ENCODE results near the gene DMRTA1. TPM values are rescaled to one million over a fixed set of nuclear protein-coding genes. Genes with fewer than 3 reads are reported as not detected.

DMRTA1 gene
- total RNA-seq, 4 donors from 2014 or later = 3.9 to 4.7 (median 4.5) TPM

DNA sequence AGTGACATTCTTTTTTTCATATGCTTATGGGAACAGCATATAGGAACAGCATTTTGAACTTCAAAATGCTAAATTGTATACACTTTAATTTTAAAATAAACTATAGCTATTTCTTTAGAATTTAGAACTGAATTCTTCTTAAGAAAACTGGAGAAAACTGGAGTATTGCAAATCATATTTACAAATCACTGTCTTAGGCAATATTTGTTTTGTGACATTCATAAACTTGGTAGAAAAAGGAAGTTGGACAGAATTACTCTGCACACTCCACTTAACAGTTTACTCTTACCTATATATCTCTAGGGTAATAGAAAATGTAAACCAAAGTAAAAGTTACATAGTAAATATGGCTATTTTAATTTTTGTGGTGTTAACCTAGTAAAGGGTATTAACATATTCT, 3.1 kb downstream of the DMRTA1 start:
- no peak for DNase-seq
- Histone ChIP-seq H3K27me3 (no peaks in the 10 kb centered on the region), H3K9me3 (no peaks in the 10 kb centered on the region), H3K4me1 (peaks cover 5 to 7% of the 10 kb centered on the region in 2 donors), H3K36me3 (no peaks in the 10 kb centered on the region), H3K27ac (no peak overlapping the region), H3K4me3 (replicated peaks in 1 of 3) (no peak overlapping the region)
- TF ChIP-seq POLR2A (IDR thresholded peaks at IDR 0.05) = no peak
- TF ChIP-seq, protein P1, sequence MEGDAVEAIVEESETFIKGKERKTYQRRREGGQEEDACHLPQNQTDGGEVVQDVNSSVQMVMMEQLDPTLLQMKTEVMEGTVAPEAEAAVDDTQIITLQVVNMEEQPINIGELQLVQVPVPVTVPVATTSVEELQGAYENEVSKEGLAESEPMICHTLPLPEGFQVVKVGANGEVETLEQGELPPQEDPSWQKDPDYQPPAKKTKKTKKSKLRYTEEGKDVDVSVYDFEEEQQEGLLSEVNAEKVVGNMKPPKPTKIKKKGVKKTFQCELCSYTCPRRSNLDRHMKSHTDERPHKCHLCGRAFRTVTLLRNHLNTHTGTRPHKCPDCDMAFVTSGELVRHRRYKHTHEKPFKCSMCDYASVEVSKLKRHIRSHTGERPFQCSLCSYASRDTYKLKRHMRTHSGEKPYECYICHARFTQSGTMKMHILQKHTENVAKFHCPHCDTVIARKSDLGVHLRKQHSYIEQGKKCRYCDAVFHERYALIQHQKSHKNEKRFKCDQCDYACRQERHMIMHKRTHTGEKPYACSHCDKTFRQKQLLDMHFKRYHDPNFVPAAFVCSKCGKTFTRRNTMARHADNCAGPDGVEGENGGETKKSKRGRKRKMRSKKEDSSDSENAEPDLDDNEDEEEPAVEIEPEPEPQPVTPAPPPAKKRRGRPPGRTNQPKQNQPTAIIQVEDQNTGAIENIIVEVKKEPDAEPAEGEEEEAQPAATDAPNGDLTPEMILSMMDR (IDR thresholded peaks at IDR 0.05) = no peak
- intact Hi-C loops (cut with DNase I) = loop anchor here (10.0 kb wide), 1 partner anchor 135 kb away; no protein-coding TSS in a partner anchor

DNA sequence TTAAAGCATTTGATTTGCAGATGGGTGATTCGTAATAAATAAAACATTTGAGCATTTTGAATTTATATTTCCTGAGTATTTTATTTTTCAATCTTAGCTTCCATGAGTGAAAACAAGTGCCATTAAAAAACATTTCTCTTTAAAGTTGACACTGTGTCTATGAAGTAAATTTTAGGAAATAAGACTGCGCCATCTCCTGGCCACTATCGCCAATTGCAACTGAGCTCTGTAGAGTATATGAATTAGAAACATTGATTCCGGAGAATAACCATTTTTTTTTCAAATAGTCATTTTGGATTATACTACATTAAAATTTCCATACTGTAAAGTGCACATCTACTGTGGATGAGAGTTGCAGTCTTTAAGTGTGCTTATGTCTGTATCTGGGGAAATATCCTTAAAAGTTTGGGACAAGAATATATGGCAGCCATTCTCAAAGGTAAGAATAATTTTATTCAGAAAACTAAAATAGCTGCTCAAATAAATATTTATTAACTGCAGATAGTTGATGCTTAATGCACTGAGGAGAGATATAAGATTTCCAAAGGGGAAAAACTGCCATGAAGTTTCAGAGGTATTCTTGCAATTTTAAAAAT, 5.9 kb downstream of the DMRTA1 start:
- Histone ChIP-seq H3K27me3 (no peaks in the 10 kb centered on the region), H3K9me3 (no peaks in the 10 kb centered on the region), H3K4me1 (peaks cover 5 to 7% of the 10 kb centered on the region in 2 donors), H3K36me3 (no peaks in the 10 kb centered on the region), H3K4me3 (replicated peaks in 1 of 3) (no peak overlapping the region), H3K27ac (no peak overlapping the region)
- intact Hi-C loops (cut with DNase I) = loop anchor here (10.0 kb wide), 1 partner anchor 138 kb away; no protein-coding TSS in a partner anchor
- peak; percentile 53 for DNase-seq
- TF ChIP-seq, protein P1 (IDR thresholded peaks at IDR 0.05) = peak; percentile 34 to 73 (median 62)
- TF ChIP-seq POLR2A (IDR thresholded peaks at IDR 0.05) = no peak
- WGBS, 2 donors = 30 to 32% methylated on average over 4 of the region's 4 CpGs

DNA sequence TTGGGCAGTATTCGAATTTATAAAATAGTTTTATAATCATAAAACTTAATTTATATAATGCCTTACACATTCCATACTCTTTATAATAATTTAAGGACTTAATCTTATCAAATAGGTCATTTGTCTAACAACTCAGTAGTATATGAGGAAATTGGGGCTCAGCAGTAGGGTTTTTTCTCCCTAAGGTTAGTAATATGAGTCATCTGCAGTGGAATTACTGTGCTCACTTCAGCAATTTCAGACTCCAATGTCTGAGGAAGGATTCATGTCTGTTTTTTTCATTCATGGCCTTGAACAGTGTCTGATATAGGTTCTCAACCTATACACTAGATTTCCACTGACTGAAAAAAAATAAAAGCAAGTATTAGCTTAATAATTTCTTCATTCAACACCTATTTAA, 7.4 kb downstream of the DMRTA1 start:
- H3K9me3 ChIP-seq = no peaks in the 10 kb centered on the region
- no peaks in the 10 kb centered on the region for H3K36me3 ChIP-seq
- DNase-seq = no peak
- no peak overlapping the region for H3K4me3 ChIP-seq (replicated peaks in 1 of 3)
- WGBS, 2 donors = 1 to 41% methylated on average over 1 of the region's 1 CpG
- no peak for TF ChIP-seq POLR2A (IDR thresholded peaks at IDR 0.05)
- TF ChIP-seq, protein P1 (IDR thresholded peaks at IDR 0.05) = no peak
- no peak overlapping the region for H3K27ac ChIP-seq
- peaks cover under 1 to 6% of the 10 kb centered on the region in 2 donors for H3K4me1 ChIP-seq
- intact Hi-C loops (cut with DNase I) = loop anchor here (10.0 kb wide), 1 partner anchor 139 kb away; no protein-coding TSS in a partner anchor
- H3K27me3 ChIP-seq = no peaks in the 10 kb centered on the region

DNA sequence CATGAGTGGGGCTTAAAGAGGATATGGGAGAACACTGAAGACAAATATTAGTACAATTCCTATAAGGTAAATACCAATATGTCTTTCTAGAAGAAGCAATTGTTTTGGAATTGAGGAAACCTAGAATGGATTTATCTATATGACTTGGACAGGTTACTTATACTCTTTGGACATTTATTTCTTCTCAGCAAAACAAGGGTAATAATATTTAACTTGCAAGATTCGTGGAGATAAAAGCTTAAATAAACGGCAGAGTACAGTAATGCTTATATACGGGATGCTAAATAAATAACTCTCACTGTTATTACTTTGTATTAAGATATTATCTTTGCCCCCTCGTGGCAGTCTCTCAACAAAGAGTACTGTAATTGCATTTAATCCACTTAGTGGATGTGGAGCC, 8.6 kb downstream of the DMRTA1 start:
- H3K27ac ChIP-seq = no peak overlapping the region
- no peaks in the 10 kb centered on the region for H3K27me3 ChIP-seq
- intact Hi-C loops (cut with DNase I) = loop anchor here (10.0 kb wide), 1 partner anchor 140 kb away; no protein-coding TSS in a partner anchor
- H3K4me1 ChIP-seq = no peaks in the 10 kb centered on the region
- no peak for DNase-seq
- 66 to 76% methylated on average over 4 of the region's 4 CpGs for WGBS, 2 donors
- H3K36me3 ChIP-seq = no peaks in the 10 kb centered on the region
- no peaks in the 10 kb centered on the region for H3K9me3 ChIP-seq
- TF ChIP-seq POLR2A (IDR thresholded peaks at IDR 0.05) = no peak
- TF ChIP-seq, protein P1 (IDR thresholded peaks at IDR 0.05) = no peak
- H3K4me3 ChIP-seq (replicated peaks in 1 of 3) = no peak overlapping the region

DNA sequence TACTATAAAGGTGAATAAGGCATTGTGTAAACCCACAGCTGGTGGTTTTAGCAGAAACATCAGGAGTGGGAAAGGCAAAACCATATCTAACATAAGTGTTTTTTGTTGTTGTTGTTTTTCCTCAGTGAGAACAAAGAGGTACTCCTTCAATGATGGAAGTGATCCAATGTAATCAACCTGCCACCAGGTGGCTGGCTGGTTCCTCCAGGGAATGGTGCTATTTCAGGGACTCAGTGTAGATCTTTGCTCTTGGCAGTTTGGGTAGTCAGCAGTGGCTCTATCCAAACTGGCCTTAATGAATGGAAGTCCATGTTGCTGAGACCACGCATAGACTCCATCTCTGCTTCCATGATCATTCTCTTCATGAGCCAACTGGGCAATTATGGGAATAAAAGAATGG, 10.8 kb downstream of the DMRTA1 start:
- Histone ChIP-seq H3K9me3 (no peaks in the 10 kb centered on the region), H3K27me3 (no peaks in the 10 kb centered on the region), H3K36me3 (no peaks in the 10 kb centered on the region), H3K4me1 (no peaks in the 10 kb centered on the region), H3K4me3 (replicated peaks in 1 of 3) (no peak overlapping the region), H3K27ac (no peak overlapping the region)
- 87 to 96% methylated on average over 1 of the region's 1 CpG for WGBS, 2 donors
- DNase-seq = no peak
- intact Hi-C loops (cut with DNase I) = loop anchor here (10.0 kb wide), 1 partner anchor 143 kb away; no protein-coding TSS in a partner anchor
- TF ChIP-seq POLR2A (IDR thresholded peaks at IDR 0.05) = no peak
- TF ChIP-seq, protein P1 (IDR thresholded peaks at IDR 0.05) = no peak
